Fibroblast of the conjunctiva (primary cell): ENCODE data around the gene RNF135.
"Not testable (repeated sequence)": the region's sequence is repeated elsewhere in the genome, so short reads cannot be mapped to it uniquely, and the experiment has no call there.

Experiments
- DNase-seq: peaks from one replicate; pipeline ENCODE4 v3.0.0-alpha.2; 2010; ENCODE audit warnings: low read depth

Gene RNF135

DNA sequence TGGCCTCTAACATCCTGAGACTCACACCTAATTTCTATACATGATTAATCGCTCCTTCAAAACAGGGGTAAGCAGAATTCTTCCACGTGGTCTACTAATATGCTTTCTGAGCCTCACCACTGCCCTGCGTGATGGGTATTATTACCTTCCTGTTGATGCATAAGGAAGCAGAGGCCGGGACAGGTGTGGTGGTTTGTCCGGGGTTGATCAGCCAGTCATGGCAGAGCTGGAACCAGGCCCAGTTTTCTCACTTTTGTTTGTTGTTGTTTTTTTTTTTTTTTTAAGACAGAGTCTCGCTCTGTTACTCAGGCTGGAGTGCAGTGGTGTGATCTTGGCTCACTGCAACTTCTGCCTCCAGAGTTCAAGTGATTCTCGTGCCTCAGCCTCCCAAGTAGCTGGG lies 31.2 kb downstream of the RNF135 start:
- no peak for DNase-seq

DNA sequence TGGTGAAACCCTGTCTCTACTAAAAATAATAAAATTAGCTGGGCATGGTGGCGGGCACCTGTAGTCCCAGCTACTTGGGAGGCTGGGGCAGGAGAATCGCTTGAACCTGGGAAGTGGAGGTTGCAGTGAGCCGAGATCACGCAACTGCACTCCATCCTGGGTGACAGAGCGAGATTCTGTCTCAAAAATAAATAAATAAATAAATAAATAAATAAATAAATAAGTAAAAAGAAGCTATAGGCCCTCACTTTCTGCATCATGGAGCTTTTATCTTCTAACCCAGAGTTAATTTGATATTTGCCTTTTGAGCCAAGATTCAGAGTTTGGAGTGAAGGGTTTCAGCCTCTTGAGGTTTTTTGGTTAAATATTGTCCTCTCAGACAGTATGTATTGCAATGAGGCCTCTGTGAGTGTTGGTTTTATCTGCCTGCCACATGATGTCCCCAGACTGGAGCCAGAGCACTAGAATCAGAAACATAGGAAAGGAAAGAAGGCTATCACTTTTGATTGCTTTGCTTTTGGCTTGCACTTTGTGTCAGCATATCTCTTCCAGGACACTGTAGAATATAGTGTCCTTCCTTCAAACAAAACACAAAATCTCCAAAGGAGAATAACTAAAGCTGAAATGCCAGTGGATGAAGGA lies 32.5 kb downstream of the RNF135 start:
- no peak for DNase-seq

- DNase-seq, result no peak
Measured at GRCh38 chr17:31004160-31004559, 33.3 kb downstream of the RNF135 start.

GRCh38 chr17:31007695-31008373 lies 37.0 kb downstream of the RNF135 start:
- no peak for DNase-seq

DNA sequence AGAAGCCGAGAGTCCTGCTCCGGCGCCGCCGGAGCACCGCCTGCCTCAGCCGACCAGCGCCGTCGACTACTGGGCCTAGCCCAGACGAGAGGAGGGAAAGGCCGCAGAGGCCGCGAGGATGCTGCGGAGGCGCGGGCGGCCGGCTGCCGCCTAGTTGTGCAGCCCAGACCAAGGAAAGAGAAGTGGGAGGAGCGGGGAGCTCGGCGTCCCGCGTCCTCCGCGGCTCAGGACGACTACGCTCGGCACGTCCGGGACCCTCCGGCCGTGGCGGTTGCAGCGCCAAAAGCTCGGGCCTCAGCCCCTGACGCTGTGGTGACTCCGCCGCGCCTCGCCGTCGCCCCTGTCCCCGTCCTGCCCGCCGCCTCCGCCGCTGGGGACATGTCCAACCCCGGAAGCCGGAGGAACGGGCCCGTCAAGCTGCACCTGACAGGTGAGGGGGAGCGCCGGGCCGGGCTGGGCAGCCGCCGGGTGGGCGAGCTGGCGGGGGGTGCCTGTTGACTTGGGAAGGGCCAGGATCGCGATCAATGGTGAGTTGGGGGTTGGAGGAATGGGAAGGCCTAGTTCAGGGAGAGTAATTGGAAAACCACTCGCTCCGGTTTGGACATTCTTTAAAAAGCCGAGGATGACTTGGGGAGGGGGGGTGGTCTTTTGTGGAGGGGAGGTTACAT lies 37.7 kb downstream of the RNF135 start:
- no peak for DNase-seq

DNA sequence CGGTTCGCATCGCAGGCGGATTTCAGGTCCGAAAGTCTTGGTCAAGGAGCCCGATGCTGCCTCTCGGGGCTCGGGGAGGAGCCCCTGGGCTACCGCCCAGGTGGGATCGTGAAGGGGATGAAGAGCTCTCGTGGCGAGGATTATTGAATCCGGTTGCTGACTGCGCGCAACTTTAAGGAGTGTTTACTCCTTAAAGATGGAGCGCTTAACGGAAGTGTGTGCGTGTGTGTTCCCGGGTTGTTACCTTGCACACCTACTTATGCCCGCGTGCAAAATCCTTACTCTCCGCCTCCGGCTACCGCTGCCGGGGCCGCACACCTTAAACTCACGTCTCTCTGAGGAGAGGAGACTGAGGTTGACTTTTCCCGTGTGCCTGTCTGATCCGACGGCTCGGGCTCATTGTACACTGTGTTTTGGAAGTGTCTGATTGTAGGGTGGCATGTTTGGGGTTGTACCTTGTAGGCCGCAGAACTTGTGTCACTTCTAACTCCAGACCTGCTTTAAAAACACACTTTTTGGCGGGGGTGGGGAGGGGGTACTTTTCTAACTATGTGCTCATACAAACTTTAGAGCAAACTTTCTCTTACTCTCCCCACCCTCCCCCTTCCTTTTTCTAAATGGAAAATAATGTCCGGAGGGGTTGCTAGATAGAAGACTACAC lies 38.3 kb downstream of the RNF135 start:
- not testable (repeated sequence) for DNase-seq

DNA sequence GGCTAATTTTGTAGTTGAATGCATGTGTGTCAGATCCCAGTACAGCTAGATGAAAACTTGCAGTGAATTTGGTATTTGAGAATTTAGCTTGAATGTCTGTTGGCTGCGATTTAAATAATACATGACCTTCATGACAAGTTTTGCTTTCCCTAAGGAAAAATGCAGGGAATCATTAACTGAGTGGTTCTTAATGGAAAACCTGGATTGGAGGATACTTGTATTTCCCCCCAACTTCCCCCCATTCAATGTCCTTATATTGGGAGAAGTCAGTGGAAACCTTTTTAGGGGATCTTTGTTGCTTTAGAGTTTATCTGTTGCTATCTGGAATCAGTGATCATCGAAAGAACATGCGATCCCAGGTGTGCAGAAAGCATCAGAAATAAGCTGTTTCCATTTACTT lies 39.2 kb downstream of the RNF135 start:
- not testable (repeated sequence) for DNase-seq

DNA sequence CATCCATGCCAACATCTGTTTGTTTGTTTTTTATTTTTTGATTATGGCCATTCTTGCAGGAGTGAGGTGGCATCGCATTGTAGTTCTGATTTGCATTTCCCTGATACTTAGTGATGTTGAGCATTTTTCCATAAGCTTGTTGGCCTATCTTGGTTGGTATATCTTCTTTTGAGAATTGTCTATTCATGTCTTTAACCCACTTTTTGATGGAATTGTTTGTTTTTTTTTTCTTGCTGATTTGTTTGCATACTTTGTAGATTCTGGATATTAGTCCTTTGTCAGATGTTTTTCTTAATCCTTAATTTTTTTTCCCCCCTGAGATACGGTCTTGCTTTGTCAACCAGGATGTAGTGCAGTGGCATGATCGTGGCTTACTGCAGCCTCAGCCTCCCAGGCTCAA lies 43.0 kb downstream of the RNF135 start:
- no peak for DNase-seq

GRCh38 chr17:31015639-31016038 lies 44.8 kb downstream of the RNF135 start:
- DNase-seq, result no peak

DNA sequence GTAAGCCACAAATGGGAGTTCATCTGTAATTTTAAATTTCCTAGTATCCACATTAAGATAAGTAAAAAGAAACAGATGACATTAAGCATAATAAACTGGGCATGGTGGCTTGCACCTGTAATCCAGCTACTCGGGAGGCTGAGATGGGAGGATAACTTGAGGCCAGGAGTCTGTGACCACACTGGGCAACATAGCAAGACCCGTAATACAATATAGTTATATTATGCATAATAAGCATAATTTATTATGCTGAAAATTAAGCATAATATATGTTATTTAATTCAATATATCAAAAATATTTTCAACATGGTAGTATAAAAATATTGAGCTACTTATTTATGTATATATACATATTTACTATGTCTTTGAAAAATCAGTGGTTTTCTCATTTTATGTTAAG lies 48.2 kb downstream of the RNF135 start:
- DNase-seq, result no peak

- not testable (repeated sequence) for DNase-seq
Measured at GRCh38 chr17:31023171-31023570, 52.3 kb downstream of the RNF135 start.

DNA sequence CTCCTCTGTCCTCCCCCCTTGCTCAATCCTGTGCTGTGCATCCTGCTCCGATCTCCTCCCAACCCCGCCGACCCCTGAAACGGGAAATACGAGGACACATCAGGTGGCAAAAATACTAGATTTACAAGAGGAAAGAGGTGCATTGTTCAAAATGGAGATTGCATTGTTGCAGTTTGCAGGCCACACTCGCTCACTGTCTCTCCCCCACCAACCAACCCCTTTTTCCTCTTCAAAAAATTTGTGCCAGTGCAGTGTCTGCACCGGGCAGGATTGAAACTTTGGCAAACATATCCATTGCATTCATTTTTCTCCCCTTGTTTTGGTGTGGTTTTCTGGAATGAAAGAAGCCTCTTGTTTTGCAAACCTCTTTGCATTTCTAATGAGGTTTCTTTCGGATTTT lies 61.0 kb downstream of the RNF135 start:
- DNase-seq, result no peak

DNA sequence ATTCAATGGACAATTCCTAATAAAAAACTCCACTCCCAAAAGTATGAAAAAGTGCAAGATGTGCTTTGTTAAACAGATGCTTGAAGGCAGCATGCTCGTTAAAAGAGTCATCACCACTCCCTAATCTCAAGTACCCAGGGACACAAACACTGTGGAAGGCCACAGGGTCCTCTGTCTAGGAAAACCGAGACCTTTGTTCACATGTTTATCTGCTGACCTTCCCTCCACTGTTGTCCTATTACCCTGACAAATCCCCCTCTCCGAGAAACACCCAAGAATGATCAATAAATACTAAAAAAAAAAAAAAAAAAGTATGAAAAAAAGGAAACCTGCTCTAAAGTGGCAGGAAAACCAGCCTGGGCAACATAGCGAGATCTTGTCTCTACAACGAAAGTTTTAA lies 64.8 kb downstream of the RNF135 start:
- not testable (repeated sequence) for DNase-seq

GRCh38 chr17:31040837-31041236 lies 70.0 kb downstream of the RNF135 start:
- not testable (repeated sequence) for DNase-seq

DNA sequence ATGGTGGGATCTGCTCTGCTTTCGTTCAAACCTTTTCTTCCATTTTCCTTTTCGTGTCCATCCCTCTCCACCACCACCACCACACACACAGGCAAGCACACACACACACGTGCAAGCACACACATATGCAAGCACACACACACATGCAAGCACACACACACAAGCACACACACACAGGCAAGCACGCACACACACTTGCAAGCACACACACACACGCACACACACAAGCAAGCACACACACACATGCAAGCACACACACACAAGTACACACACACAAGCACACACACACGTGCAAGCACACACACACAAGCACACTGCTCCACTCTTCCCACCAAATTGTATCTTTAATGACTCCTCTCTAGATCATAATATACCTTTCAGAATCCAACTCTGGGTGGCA lies 71.5 kb downstream of the RNF135 start:
- DNase-seq, result not testable (repeated sequence)

DNA sequence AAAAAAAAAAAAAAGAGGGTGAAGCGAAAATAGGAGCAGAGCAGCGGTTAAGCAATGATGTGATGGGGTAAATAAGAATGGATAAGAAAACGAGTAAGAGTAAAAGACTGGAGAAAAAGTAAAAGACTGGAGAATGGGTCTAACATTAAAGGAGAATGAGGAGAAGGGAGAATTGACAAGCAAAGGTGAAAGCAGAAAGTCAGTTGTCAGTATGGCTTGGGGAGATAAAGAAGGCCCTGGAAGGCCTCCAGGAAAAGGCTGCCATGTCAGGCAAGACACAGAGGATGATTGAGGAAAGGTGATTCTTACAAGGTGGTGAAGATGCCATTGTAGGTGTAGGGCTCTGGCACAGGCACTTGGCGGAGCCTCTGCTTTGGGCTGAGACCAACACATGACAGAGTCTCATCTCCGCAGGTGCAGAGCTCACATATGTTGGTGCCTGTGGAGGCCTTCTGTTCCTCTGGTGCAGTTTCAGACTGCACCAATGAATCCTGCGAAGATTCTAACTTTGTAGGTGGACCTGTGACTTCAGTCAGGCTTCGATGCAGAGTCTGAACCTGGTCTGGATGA lies 76.1 kb downstream of the RNF135 start:
- not testable (repeated sequence) for DNase-seq

- DNase-seq, result no peak
Measured at GRCh38 chr17:31048142-31048541, 77.3 kb downstream of the RNF135 start.

DNA sequence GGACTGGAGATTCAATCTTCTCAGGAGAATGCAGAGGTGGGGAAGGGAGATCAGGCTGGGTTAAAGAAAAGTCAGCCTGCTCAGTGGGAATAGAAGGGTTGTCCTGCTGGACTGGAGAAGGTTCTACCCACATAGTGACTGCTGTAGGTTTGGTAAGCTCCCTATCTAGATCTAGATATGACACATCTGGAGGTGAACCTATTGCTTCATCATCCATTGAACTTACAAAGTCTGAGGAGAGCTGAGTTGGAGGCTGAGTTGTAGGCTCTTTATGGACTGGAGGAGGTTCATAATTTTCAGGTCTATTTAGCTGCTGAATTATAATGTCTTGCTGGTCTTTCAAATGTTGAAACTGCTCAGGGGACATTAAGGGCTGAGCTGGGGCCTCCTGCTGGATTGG lies 77.9 kb downstream of the RNF135 start:
- no peak for DNase-seq
